GM19043 (cell line): Measurements from ENCODE around the gene NHLRC4.

ENCODE experiments used
- ATAC-seq: cut with Tn5 transposase; IDR thresholded peaks from one replicate; pipeline ENCODE4 v1.9.1; 2021; ENCODE audit warnings: low read depth; ENCODE audit not compliant: unreplicated experiment

NHLRC4 gene

GRCh38 chr16:552171-552570, 14.6 kb upstream of the NHLRC4 start:
- no peak for ATAC-seq

DNA sequence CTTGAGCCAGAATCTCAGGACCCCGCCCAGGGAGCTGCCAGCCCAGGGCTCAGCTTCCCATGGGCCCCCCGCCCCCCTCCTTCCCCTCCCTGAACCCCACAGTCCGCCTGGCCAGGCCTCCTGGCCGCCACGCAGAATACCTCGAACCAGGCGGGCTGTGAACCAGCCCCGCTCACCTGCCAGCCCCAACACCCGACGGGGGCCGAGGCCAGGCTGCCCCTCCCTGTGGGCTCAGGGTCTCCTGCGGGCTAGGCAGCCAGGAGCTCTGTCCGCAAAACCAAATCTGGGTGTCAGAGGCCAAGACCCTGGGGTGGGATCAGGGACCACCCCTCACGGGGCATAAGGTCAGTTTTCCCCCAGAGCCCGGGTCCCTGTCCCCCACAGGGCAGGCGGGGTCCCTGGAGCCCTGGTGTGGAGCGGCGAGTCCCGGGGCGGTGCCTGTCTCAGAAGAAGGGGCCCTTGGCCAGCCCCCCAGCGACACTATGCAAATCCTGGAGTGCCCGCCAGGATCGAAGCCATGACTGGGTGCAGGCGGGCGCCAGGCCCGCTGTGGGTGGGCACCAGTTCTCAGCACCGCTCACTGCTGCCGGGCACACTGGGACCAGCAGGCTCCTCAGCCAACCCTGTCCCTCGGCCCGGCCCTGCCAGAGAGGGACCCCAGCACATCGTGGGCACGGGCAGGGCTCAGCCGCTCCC, 13.1 kb upstream of the NHLRC4 start:
- ATAC-seq: no peak

DNA sequence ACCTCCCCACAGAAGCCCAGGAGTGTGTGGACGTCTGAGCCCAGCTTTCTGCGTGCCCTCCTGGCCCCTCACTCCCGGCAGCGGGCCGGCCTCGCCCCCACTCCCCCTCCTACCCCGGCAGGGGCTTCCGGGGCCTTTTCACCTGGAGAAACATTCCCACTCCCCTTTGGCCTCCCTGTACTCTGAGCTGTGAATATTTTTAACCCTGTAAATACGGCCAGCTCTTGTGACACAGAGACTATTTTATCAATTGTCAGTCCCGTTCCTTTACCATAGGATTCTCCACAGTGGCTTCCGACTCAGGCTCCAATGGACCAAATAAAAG, 12.5 kb upstream of the NHLRC4 start:
- no peak for ATAC-seq

DNA sequence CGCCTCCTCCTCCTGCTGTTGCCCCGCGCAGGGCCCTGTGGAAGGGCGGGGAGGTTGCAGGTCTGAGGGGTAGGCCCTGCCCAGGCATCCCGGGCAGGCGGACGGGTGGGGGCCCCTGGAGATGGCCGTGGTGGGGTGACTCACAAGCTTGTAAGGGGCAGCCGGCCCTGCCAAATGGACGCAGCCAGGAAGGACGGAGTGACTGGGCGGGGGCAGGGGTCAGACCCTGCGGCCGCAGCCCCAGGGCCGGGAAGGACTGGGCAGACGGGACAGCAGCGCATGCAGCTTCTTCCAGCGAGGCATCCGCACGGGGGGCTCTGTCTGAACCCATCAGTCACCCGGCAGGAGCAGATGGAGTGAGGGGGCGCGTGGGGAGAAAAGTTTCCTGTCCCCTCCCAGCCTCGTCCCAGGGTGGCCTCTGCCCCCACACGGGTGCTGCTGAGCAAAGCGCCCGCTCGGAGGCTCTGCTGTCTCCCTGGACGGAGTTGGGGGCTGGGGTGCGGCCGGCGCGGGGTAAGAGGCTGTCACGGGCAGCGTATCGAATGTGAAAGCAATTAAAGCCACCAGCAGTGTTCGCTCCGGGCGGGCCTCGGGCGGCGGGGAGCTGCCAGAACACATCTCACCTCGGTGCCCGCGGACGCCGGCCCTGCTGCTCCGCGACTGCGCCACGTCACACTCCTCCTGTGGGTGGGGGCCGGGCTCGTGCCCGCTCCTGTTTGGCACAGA, 12.0 kb upstream of the NHLRC4 start:
- no peak for ATAC-seq

GRCh38 chr16:555528-556473, 11.0 kb upstream of the NHLRC4 start:
- no peak for ATAC-seq

DNA sequence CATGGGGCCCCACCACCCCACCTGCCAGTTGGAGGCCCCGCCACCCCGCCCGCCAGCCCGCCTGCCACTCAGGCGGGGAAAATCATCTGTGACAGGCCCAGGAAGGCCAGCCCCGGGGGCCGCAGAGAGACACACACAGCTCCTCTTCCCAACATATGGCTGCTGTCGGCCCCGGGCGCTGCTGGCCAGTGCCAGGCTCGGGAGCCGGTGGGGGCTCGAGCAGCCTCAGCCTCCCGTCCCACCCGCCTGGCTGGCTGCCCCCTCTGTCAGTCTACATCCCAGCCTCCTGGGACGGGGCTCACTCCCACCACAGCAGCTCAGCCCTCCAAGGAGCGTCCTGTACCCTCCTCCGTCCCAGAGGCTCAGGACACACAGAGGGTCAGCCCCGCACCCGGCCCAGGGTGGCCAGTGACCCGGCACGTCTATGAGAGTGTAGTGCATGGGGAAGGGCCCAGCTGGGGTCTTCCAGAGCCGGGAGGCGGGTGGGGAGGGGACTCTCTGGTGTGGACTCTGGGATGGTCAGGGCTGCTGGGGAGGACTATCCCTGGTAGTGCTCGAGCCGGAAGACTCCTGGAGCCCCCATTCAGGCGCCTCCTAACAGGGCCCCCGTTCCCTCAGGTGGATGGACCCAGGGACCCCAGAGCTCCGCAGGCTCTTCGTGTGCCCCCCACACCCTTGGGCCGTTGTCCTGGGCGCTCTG, 10.2 kb upstream of the NHLRC4 start:
- no peak for ATAC-seq

GRCh38 chr16:557463-558297, 9.1 kb upstream of the NHLRC4 start:
- no peak for ATAC-seq

DNA sequence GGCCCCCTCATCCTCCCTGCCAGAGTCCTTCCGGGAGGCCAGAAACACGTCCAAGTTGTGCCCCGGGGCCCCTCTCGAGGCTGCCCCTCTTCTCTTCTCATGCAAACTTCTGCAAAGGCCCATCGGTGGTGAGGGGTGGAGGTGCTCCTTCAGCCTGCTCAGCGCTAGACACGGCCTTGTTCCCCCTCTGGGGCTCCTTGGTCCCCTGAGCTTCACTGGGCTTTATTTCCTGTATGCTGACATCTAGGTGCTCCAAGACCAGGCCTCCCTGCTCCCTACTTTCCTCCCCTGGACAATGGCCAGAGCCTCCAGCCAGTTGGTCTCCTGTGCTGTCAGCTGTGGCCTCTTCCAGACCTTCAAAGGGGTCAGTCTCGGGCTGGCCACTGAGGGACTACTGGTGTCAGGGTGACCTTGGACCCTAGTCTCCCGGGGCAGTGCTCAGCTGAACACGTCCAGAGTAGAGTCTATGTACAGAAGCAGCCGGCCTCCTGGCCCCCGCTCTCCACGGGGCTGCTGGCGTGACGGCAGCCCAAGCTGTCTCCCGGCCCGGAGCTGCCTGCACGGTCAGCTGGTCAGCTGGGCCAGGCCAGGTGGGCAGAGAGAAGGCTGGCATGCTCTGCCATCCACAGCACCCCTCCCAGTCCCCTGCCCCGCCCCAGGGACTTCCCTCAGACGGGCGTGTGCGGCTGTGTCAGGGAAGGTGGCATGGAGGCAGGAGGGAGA, 8.3 kb upstream of the NHLRC4 start:
- no peak for ATAC-seq

- no peak for ATAC-seq
Observed at GRCh38 chr16:559021-559380, 7.8 kb upstream of the NHLRC4 start.

DNA sequence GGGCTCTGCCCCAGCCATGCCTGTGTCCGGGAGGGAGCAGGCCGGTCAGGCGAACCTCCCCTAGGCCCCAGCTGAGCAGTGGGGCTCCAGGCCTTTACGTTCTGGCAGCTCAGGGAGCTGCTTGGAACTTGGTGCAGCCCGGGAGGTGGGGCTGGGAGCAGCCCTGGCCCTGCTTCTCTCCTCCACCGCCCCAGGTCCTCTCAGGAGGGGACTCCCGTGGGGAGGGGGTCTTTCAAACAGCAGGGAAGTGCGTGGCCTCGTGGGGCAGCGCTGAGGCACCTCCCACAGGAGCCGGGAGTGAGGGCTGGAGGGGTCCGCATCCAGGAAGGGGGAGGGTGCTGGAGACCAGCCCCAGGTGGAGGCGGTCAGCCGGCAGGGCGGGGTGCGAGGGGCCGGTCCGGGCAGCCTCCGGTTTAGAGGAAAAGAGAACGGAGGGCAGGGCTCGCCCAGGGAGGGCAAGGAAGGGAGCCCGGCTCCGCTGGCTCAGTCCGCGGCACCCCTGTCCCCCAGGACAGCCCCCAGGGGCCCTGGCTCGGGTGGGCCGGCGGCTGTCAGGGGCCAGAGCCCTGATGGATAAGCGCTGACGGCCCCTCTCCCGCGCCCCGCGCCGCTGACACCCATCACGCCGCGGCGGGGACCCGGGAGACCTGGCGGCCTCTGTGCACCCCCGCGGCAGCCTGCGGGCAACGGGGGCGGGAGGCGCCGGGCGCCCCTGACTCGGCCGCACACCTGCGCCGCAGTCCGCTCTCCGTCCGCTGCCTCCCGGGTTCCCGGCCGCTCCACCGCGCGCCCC, 7.2 kb upstream of the NHLRC4 start:
- no peak for ATAC-seq

- ATAC-seq: no peak
Observed at GRCh38 chr16:560204-560700, 6.6 kb upstream of the NHLRC4 start, which contains the start of gene PRR35. PRR35 (plus strand) TSS chr16:560394; CDS start chr16:563295, 2,901 bp downstream.

DNA sequence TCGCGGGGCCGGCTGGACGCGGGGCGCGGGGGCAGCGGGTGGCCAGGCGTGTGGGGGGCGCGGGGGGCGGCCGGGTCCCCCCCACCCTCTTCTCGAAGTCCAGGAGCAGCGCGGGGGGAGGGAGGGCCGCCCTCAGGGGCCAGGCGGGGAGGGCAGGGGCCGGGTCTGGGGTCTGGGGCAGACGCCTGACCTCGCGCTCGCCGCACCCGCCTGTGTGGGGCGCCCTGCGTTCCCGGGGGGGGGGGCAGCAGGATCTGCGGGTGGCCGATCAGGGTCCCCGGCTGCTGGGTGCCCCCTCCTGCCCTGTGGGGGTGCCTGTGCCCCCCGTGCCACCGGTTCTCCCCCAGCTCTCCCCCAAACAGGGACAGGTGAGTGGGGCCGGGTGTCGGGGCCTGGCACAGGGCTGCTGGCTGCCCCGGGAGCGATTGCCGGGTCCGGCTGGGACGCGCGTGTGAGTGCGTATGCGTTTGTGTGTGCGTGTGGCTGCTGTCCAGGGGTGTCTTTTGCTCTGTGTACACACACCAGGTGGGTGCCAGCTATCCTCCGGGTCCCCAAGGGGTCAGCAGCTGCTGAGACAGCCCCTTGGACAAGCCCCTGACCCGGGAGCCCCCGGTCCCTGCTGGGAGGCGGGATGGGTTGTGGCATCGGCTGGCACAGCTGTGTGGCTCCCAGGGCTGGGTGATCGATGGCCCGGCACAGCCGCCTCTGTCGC, 5.9 kb upstream of the NHLRC4 start:
- ATAC-seq: no peak

DNA sequence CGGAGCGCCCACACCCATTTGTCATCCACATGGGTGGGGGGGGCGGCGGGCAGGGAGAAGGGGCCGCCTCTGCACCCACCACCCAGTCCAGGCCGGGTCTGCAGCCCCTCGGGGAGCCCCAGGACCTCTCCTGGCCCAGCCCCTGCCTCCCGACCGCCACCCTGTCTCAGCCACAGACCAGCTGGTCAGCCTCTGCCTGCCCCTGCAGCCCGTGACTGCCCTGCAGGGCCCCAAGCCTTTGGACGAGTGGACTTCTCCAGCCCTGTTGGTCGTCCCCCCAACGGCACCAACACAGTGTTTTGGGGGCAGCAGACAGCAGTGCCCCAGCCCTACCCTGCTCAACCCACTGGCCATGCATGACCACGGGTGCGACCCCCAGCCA, 5.4 kb upstream of the NHLRC4 start:
- no peak for ATAC-seq

DNA sequence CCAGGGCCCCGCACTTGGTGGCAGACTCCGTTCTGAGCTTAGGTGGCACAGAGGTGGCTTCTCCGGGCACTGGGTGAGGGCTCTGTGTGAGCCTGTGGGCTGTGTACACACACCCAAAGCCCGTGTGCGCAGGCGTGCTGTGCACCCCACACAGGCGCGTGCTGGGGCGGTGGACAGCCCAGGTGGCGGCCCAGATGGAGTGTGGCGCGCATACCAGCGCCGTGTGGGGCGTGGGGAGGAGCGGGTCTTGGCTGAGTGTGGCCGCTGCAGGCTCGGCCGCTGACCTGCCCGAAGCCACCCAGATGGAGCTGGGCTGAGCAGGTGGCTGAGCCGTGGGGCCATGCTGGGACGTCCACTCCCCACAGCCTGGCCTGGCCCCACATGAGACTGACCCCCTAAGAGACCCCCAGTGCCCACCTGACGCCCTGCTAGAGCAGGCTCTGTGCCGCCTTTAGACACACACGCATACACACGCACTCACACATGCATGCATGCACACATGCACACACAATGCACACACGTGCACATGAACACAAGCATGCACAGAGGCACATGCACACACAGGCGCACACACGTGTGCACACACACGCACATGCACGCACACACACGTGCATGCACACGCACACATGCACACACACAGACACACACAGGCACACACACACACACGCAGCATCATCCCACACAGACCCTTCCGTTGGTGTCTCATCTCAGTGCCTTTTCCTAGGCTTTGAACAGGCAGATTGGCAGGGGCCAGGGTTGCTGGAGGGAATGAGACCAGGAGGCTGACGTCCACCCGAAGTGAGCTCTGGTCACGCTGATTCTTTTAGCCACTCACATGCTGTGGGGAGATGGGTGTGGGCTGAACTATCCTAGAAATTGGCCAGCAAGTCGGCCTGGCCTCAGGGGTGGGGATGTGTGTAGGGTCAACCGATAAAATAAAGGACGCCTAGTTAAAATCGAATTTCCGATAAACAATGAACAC, 4.6 kb upstream of the NHLRC4 start:
- no peak for ATAC-seq

GRCh38 chr16:563072-563644, 3.6 kb upstream of the NHLRC4 start:
- ATAC-seq: no peak
